NT2/D1 (cell line): ENCODE data around the gene FAM47E.

ENCODE experiments used
- SUZ12 ChIP-seq: IDR thresholded peaks from 2 replicates; pipeline ENCODE4 v1.6.1; 2011; ENCODE audit not compliant: insufficient read length, insufficient read depth; ENCODE audit errors: extremely low read depth
- YY1 ChIP-seq: IDR thresholded peaks from 2 replicates; pipeline ENCODE4 v1.6.1; 2011; ENCODE audit not compliant: insufficient read length, insufficient read depth

- TF ChIP-seq YY1, result no peak
- TF ChIP-seq SUZ12, result no peak
Observed at GRCh38 chr4:76211769-76212708, 39.5 kb upstream of the FAM47E start.
